SK-N-MC (cell line): ENCODE data around the gene SENP7.

Experiments used
- EZH2 ChIP-seq: fragments of 200-600 bp; sonication (generic); IDR thresholded peaks from one replicate; pipeline ENCODE4 v1.6.1; 2017; ENCODE audit warnings: antibody characterized with exemption
- FOXP2 ChIP-seq: optimal IDR thresholded peaks from 2 replicates; pipeline ENCODE3; 2011; ENCODE audit warnings: mild to moderate bottlenecking, moderate library complexity; ENCODE audit not compliant: insufficient read depth; ENCODE audit errors: extremely low read length, control extremely low read depth
- POLR2AphosphoS5 ChIP-seq: IDR thresholded peaks from 2 replicates; pipeline ENCODE4 v1.6.1; 2012; ENCODE audit warnings: mild to moderate bottlenecking, low read depth, low read length, borderline replicate concordance

DNA sequence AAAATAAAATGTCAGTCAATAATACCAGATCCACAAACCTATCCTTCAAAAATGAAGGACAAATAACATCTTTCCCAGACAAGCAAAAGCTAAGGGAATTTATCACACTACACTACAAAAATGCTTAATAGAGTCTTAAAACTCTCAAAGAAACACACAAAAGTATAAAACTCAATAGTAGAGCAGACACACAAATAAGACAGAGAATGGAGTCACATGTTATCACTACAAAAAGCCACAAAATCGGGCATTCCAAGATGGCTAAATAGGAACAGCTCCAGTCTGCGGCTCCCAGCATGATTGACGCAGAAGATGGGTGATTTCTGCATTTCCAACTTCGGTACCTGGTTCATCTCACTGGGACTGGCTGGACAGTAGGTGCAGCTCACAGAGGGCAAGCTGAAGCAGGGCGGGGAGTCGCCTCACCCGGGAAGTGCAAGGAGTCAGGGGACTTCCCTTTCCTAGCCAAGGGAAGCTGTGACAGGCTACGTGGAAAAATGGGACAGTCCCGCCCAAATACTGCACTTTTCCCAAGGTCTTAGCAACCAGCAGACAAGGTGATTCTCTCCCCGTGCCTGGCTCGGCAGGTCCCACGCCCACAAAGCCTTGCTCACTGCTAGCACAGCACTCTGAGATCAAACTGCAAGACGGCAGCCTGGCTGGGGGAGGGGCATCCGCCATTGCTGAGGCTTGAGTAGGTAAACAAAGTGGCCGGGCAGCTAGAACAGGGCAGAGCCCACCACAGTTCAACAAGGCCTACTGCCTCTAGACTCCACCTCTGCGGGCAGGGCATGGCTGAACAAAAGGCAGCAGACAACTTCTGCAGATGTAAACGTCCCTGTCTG, 46.3 kb downstream of the SENP7 start:
- no peak for TF ChIP-seq EZH2
- no peak for TF ChIP-seq POLR2AphosphoS5
- no peak for TF ChIP-seq FOXP2
